HUES64 (cell line): ENCODE measurements around the gene MRM1.

ENCODE experiments used
- H3K27ac ChIP-seq: 2 replicates; pipeline ENCODE4 v1.7.0; 2013; ENCODE audit warnings: low read depth, low read length, inconsistent platforms
- H3K27me3 ChIP-seq: 2 replicates; pipeline ENCODE4 v1.6.1; 2013; ENCODE audit warnings: mild to moderate bottlenecking, low read length; ENCODE audit not compliant: insufficient read depth
- H3K36me3 ChIP-seq: 2 replicates; pipeline ENCODE4 v1.6.1; 2013; ENCODE audit warnings: mild to moderate bottlenecking, low read length; ENCODE audit not compliant: insufficient read depth
- H3K4me1 ChIP-seq: 2 replicates; pipeline ENCODE4 v1.6.1; 2013; ENCODE audit warnings: mild to moderate bottlenecking, low read length, moderate library complexity; ENCODE audit not compliant: insufficient read depth
- H3K4me3 ChIP-seq: 2 replicates; pipeline ENCODE4 v1.5.1; 2013; ENCODE audit warnings: mild to moderate bottlenecking, low read length, moderate library complexity
- H3K9ac ChIP-seq: 2 replicates; pipeline ENCODE4 v1.6.1; 2013; ENCODE audit warnings: mild to moderate bottlenecking, low read depth, low read length
- H3K9me3 ChIP-seq: 2 replicates; pipeline ENCODE4 v1.6.1; 2013; ENCODE audit warnings: low read depth, low read length; ENCODE audit not compliant: insufficient read depth
- WGBS: fragments of 150-250, 120-280 bp; methylation state at CpG from one replicate; pipeline ENCODE4 v1.1.7; 2013; ENCODE audit warnings: missing lambda C conversion rate; 5-methylcytosine and 5-hydroxymethylcytosine counted together

Gene MRM1

GRCh38 chr17:36653856-36654255 is 52.5 kb downstream of the MRM1 start:
- Histone ChIP-seq H3K4me3 (no peak overlapping the region), H3K27me3 (peaks cover 31% of the 10 kb centered on the region), H3K4me1 (peaks cover 8% of the 10 kb centered on the region; the same call in 1 of the 2 replicates), H3K36me3 (no peaks in the 10 kb centered on the region), H3K27ac (no peak overlapping the region), H3K9me3 (no peaks in the 10 kb centered on the region), H3K9ac (no peak overlapping the region)
- WGBS = 89% methylated on average over 13 of the region's 13 CpGs

DNA sequence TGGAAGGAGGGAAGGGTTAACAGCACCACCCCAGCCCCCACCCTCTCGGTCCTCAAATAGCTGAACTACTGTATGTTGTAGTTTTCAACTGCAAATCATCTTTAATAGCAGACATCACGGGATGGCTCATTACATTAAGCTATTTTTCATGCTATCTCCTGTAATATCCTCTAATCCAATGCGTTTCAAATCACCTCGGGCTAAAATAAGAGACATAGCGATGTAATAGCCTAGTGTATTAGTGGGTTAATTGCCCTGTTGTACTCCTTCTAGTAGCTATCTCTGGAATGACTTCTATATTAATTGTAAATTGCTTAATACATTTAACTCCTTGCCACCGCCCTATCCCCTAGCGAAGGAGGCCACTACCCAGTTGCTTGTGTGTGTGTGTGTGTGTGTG is 54.3 kb downstream of the MRM1 start:
- Histone ChIP-seq H3K36me3 (no peaks in the 10 kb centered on the region), H3K27ac (no peak overlapping the region), H3K4me3 (no peak overlapping the region), H3K27me3 (peaks cover 37% of the 10 kb centered on the region), H3K4me1 (peaks cover under 1% of the 10 kb centered on the region; the same call in 1 of the 2 replicates), H3K9ac (no peak overlapping the region), H3K9me3 (no peaks in the 10 kb centered on the region)
- WGBS = 92% methylated on average over 5 of the region's 7 CpGs

GRCh38 chr17:36657390-36657762 is 56.0 kb downstream of the MRM1 start:
- Histone ChIP-seq H3K36me3 (no peaks in the 10 kb centered on the region), H3K27me3 (peaks cover 37% of the 10 kb centered on the region), H3K4me1 (no peaks in the 10 kb centered on the region), H3K27ac (no peak overlapping the region), H3K9me3 (no peaks in the 10 kb centered on the region), H3K9ac (no peak overlapping the region; the same call in 1 of the 2 replicates), H3K4me3 (peak overlapping the region; percentile 62)
- WGBS = 55% methylated on average over 25 of the region's 25 CpGs

DNA sequence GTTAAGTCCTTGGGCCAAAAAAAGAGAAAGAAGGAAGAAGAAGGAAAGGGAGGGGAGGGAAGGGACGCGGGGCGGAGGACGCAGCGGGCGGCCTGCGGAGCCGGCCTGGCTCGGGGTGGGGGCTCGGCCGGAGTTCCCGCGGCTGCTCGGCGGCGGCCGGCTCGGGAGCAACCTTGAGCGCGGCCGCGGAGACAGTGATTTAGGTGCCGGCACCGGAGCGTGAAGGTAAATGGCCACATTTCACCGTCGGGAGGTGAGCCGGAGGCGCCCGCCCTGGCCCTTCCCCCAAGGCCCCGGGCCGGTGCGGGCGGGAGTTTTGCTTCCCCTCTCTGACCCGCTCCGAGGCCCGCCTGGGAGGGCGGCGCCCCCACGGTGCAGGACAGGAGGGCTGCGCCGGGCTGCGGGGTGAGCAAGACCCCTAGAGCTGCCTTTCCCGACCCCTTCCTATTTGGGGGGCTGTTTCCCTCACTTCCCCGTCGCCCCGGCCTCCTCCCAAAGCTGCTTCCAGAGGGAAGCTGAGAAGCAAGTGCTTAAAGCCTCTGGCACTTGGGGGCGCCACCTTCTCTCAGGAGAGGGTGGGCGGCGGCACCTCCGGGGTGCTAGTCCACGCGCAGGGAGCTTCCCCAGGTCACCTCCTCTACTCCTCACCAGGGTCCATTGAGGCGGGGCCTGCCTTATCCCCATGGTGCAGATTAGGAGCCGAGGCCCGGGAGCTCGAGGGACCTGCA is 56.5 kb downstream of the MRM1 start:
- peak overlapping the region; percentile 46 for H3K9ac ChIP-seq

More for the DNA sequence above, 56.5 kb downstream of the MRM1 start:
- Histone ChIP-seq H3K4me3 (peak overlapping the region; percentile 62), H3K9me3 (no peaks in the 10 kb centered on the region), H3K27me3 (peaks cover 37% of the 10 kb centered on the region), H3K36me3 (no peaks in the 10 kb centered on the region), H3K27ac (no peak overlapping the region), H3K4me1 (no peaks in the 10 kb centered on the region)
- WGBS = 5% methylated on average over 55 of the region's 57 CpGs
